ENCODE data around the gene SGK2. TPM values are rescaled to one million over a fixed set of nuclear protein-coding genes. Genes with fewer than 3 reads are reported as not detected.
A peak's percentile ranks its signal among the peaks of the same experiment; 100 is the strongest.

The SGK2 gene
- total and polyA plus RNA-seq, 2 of the 13 experiments (the other 11 are each of a cell fraction or from before 2014, with no cell fraction given), result 6.2 to 29.4 TPM

GRCh38 chr20:43583982-43584432 is 25.2 kb downstream of the SGK2 start (continued):
- TF ChIP-seq HINFP (CRISPR knock-in tag; IDR thresholded peaks at IDR 0.05; ENCODE audit: low read depth) (no peak), SIN3A (IDR thresholded peaks at IDR 0.05; ENCODE audit: borderline replicate concordance, low read depth, low read length) (peak; percentile 58; the same call in 1 of the 2 replicates), ZMYM4 (CRISPR knock-in tag; IDR thresholded peaks at IDR 0.05) (peak; percentile 43; the same call in 1 of the 2 replicates), ZNF230 (CRISPR knock-in tag; IDR thresholded peaks at IDR 0.05) (no peak), TGIF2 (CRISPR knock-in tag; IDR thresholded peaks at IDR 0.05) (peak; percentile 82; the same call in 1 of the 2 replicates), BHLHE40 (IDR thresholded peaks at IDR 0.05; ENCODE audit: low read length) (peak; percentile 52), HNF4A (CRISPR knock-in tag; IDR thresholded peaks at IDR 0.05) (peak; percentile 59; the same call in 1 of the 2 replicates), FOXJ3 (CRISPR knock-in tag; IDR thresholded peaks at IDR 0.05; ENCODE audit: borderline replicate concordance) (peak; percentile 75; the same call in 1 of the 2 replicates), TFE3 (CRISPR knock-in tag; IDR thresholded peaks at IDR 0.05) (peak; percentile 53; the same call in 1 of the 2 replicates), HMG20A (CRISPR knock-in tag; IDR thresholded peaks at IDR 0.05; ENCODE audit: borderline replicate concordance) (peak; percentile 61; the same call in 1 of the 2 replicates), RXRA (CRISPR knock-in tag; IDR thresholded peaks at IDR 0.05) (peak; percentile 64; the same call in 1 of the 2 replicates), ARID4A (CRISPR knock-in tag; IDR thresholded peaks at IDR 0.05; ENCODE audit: borderline replicate concordance) (peak; percentile 17; the same call in 1 of the 2 replicates), CEBPB (IDR thresholded peaks at IDR 0.05; ENCODE audit: borderline replicate concordance, low read depth, low read length) (peak; percentile 93), GMEB1 (CRISPR knock-in tag; IDR thresholded peaks at IDR 0.05; ENCODE audit: borderline replicate concordance) (no peak), NONO (IDR thresholded peaks at IDR 0.05) (no peak), NONO (CRISPR knock-in tag; conservative IDR thresholded peaks at IDR 0.05) (no peak; the same call in none of the 2 replicates)

Measured in HepG2 (cell line).